Epithelial cell of proximal tubule (primary cell): Measurements from ENCODE around the gene CLRN2. TPM values are rescaled to one million over a fixed set of nuclear protein-coding genes. Genes with fewer than 3 reads are reported as not detected.

Source experiments
- DNase-seq: peaks from one replicate; pipeline ENCODE4 v3.0.0-alpha.2; 2011; ENCODE audit warnings: low read depth
- H3K4me3 ChIP-seq: 2 replicates; pipeline ENCODE4 v1.5.1; 2011; ENCODE audit warnings: low read depth, mild to moderate bottlenecking, low read length
- total RNA-seq: library from RNA; depleted of rRNA; stranded (reverse); fragments of >200 nt; gene quantifications from 2 replicates; pipeline ENCODE4 v1.2.3, GENCODE V29; 2015
- TF ChIP-seq, protein P1 (sequence below): conservative IDR thresholded peaks from 2 replicates; pipeline ENCODE4 v1.5.1; 2012; ENCODE audit warnings: low read depth, mild to moderate bottlenecking, low read length

The CLRN2 gene
- total RNA-seq, 1 donor from 2014 or later: not detected

DNA sequence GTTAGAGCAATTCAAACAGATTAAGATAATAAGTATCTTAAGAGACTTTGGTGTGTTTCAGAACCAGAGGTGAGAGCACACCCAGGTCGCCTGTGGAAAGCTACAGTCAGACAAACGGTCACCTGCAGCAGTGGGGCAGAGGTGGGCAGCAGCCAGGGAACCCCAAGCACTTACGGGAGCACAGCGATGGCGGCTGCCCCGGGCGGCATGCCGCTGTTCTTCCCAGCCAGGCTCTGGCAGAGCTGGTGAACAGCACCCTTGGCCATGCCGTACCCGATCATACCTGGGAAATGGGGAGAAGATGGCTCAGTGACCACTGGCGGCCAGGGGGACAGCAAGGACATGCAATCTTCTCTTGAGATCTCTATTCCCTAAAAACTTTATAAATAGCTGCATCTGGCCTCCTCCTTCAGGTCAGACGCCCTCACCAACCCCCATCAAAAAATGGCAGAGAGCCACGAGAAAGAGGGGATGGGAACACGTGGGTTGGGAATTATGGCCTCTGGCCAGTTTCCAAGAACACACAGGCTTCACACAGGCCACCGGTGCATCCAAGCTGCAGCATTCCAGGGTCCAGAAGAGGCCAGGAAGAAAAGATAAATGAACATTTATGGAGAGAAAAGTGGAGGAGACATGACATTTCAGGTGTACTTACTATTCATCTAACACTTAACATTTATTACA, 22.8 kb upstream of the CLRN2 start:
- TF ChIP-seq, protein P1, sequence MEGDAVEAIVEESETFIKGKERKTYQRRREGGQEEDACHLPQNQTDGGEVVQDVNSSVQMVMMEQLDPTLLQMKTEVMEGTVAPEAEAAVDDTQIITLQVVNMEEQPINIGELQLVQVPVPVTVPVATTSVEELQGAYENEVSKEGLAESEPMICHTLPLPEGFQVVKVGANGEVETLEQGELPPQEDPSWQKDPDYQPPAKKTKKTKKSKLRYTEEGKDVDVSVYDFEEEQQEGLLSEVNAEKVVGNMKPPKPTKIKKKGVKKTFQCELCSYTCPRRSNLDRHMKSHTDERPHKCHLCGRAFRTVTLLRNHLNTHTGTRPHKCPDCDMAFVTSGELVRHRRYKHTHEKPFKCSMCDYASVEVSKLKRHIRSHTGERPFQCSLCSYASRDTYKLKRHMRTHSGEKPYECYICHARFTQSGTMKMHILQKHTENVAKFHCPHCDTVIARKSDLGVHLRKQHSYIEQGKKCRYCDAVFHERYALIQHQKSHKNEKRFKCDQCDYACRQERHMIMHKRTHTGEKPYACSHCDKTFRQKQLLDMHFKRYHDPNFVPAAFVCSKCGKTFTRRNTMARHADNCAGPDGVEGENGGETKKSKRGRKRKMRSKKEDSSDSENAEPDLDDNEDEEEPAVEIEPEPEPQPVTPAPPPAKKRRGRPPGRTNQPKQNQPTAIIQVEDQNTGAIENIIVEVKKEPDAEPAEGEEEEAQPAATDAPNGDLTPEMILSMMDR: no peak
- no peak overlapping the region for H3K4me3 ChIP-seq
- DNase-seq: no peak

DNA sequence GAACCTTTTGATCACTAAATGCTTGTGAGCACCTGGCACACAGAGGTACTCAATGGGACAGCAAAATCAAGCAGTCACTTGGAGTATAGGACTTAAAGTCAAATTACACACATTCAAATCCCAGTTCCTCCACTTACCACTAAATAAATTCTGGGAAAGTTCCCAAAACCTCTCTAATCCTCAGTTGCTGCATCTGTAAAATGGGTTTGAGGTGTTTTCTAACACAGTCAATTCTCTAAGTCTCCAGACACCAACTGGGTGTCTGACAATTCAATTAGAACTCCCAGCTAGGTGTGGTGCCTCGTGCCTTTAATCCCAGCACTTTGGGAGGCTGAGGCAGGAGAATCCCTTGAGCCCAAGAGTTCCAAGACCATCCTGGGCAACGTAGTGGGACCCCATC, 22.1 kb upstream of the CLRN2 start:
- TF ChIP-seq, protein P1: no peak
- H3K4me3 ChIP-seq: no peak overlapping the region
- DNase-seq: no peak

- no peak overlapping the region for H3K4me3 ChIP-seq
- TF ChIP-seq, protein P1: no peak
- no peak for DNase-seq
Measured at GRCh38 chr4:17493619-17494018, 21.3 kb upstream of the CLRN2 start.

DNA sequence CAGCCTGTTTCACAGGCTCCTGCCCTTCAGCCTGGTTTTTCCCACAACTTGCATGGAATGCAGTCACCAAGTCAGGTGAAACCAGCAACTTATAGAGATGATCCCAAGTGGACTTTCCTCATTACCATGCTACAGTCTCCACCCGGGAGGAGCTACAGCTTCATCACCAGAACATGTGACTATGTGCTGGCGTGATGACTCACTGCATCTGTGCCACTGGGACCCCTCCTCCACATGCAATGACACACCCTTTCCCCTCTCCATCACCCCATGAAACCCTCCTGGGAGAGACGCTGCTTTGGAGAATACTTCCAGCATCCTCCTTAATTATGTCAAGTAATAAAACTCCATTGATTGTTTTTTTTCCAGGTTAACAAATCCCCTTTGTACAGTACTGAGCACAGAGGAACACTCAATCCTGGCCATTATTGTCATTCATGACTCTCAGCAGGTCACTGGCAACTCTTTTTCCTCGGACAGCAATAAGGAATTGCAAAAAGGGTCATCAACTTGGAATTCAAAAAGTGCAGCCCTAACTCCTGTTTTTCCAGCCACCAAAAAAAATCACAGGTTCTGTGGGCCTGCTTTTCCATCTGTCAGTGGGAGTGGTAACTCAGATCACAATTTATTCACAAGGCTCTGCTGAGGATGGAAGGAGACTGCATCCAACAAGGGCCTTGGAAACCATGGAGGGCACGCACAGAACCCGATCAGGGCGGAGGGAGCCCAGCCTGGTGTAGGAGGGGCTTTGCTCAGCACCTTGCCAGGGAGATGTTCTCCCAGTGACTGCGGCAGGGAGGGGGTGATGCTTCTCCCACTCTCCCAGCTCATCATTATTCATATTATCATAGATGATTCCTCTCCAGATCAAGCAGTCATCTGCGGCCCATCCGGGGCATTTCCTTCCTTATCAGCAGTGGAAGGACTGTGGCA, 20.4 kb upstream of the CLRN2 start:
- H3K4me3 ChIP-seq: no peak overlapping the region
- DNase-seq: peak; percentile 84
- TF ChIP-seq, protein P1: no peak

- TF ChIP-seq, protein P1: no peak
- no peak for DNase-seq
- no peak overlapping the region for H3K4me3 ChIP-seq
Measured at GRCh38 chr4:17497890-17498523, 17.0 kb upstream of the CLRN2 start.

GRCh38 chr4:17500574-17500973, 14.4 kb upstream of the CLRN2 start:
- no peak overlapping the region for H3K4me3 ChIP-seq
- TF ChIP-seq, protein P1: no peak
- no peak for DNase-seq
